GM21515 (cell line): Measurements from ENCODE around the gene KPNA6.
"Not testable (repeated sequence)": the region's sequence is repeated elsewhere in the genome, so short reads cannot be mapped to it uniquely, and the experiment has no call there.

Experiments
- ATAC-seq: cut with Tn5 transposase; IDR thresholded peaks from one replicate; pipeline ENCODE4 v1.9.1; 2021; ENCODE audit not compliant: unreplicated experiment

Gene KPNA6

GRCh38 chr1:32138965-32139364, 31.1 kb downstream of the KPNA6 start:
- ATAC-seq: no peak

DNA sequence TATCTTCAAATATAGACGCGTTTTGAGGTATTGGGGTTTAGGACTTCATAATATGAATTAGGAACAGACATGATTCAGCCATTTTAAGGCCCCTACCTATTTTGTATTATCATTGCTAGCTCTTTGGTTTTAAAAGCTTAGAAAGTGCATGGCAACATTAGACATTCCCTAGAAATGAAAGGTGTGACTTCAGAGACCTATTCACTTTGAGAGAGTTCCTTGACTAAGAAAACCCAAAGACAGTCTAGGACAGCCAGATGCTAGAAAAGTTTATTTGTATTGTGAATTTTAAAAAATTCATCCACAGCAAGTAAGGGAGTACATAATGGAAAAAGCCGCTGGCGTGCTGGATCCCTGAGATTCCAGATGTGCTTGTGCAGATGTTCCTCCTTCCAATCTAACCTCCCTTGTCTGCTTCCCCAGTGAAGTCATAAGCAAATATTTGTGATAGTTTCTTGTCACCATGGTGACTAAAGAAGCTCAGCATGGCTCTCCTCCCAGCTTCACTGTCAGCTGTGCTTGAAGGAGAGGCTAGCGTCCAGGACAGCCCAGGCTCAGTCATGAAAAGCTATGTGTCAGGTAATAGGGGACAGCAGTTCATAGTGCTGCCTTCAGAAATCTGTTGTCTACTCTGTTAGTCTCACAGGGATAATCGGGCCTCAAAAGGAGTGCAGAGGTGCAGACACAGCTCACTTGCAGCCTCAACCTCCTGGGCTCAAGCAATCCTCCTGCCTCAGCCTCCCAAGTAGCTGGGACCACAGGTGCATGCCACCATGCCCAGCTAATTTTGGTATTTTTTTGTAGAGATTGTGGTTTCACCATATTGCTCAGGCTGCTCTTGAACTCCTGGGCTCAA, 34.8 kb downstream of the KPNA6 start:
- ATAC-seq: no peak

DNA sequence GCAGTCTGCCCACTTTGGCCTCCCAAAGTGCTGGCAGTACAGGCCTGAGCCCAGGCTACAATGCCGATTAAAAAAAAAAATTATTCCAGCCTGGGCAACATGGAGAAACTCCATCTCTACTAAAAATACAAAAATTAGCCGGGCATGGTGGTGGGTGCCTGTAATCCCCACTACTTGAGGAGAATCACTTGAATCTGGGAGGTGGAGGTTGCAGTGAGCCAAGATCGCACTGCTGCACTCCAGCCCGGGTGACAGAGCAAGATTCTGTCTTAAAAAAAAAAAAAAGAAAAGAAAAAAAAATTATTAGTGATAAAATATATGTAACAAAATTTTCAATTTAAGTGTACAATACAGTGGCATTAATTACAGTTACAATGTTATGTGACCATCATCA, 35.4 kb downstream of the KPNA6 start:
- not testable (repeated sequence) for ATAC-seq

DNA sequence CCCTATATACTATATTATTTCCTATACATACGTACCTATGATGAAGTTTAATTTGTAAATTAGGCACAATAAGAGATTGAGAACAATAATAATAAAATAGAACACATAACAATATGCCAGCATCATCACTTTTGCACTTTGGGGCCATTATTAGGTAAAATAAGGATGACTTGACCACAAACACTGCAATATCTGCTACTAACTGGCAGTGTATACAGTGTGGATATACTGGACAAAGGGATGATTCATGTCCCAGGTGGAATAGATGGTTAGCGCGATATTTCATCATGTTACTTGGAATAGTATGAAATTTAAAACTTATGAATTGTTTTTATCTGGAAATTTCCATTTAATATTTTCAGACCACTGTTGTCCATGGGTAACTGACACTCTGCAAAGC, 36.2 kb downstream of the KPNA6 start:
- ATAC-seq: no peak

DNA sequence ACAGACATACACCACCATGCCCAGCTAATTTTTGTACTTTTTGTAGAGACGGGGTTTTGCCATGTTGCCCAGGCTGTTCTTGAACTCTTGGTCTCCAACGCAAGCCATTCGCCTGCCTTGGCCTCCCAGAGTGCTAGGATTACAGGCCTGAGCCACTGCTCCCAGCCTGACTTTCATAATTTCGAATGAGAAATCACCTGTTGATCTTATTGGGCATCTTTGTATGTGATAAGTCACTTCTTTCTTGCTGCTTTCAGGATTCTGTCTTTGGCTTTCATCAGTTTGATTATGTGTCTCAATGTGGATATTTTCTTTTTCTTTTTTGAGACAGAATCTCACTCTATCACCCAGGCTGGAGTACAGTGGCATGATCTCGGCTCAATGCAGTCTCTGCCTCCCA, 39.9 kb downstream of the KPNA6 start:
- ATAC-seq: not testable (repeated sequence)

DNA sequence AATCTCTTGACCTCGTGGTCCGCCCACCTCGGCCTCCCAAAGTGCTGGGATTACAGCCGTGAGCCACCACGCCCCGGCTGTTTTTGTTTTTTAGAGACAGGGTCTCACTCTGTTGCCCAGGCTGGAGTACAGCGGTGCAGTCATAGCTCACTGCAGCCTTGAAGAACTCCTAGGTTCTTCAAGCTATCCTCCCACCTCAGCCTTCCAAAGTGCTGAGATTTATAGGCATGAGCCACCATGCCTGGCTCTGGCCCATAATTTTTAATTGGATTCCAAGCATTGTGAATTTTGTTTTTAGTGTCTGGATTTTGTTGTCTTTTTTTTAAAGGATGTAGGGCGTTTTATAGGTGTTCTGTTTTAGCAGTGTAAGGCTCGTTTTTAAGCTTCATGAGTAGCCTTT, 43.0 kb downstream of the KPNA6 start:
- ATAC-seq: no peak

- ATAC-seq: no peak
These were observed 43.5 kb downstream of the KPNA6 start for GRCh38 chr1:32151319-32151787.

GRCh38 chr1:32159189-32159588, 51.3 kb downstream of the KPNA6 start:
- no peak for ATAC-seq

- ATAC-seq: no peak
These were observed 55.5 kb downstream of the KPNA6 start for GRCh38 chr1:32163405-32163804.

DNA sequence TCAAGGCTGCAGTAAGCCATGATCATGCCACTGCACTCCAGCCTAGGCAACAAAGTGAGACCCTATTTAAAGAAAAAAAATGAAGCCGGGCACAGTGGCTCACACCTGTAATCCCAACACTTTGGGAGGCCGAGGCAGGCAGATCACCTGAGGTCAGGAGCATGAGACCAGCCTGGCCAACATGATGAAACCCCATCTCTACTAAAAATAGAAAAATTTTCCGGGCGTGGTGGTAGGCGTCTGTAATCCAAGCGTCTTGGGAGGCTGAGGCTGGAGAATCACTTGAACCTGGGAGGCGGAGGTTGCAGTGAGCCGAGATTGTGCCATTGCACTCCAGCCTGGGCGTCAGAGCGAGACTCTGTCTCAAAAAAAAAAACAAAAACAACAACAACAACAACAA, 57.8 kb downstream of the KPNA6 start:
- not testable (repeated sequence) for ATAC-seq

GRCh38 chr1:32170991-32171390, 63.1 kb downstream of the KPNA6 start:
- ATAC-seq: no peak

- ATAC-seq: no peak
These were observed 64.9 kb downstream of the KPNA6 start for GRCh38 chr1:32172621-32173245.

DNA sequence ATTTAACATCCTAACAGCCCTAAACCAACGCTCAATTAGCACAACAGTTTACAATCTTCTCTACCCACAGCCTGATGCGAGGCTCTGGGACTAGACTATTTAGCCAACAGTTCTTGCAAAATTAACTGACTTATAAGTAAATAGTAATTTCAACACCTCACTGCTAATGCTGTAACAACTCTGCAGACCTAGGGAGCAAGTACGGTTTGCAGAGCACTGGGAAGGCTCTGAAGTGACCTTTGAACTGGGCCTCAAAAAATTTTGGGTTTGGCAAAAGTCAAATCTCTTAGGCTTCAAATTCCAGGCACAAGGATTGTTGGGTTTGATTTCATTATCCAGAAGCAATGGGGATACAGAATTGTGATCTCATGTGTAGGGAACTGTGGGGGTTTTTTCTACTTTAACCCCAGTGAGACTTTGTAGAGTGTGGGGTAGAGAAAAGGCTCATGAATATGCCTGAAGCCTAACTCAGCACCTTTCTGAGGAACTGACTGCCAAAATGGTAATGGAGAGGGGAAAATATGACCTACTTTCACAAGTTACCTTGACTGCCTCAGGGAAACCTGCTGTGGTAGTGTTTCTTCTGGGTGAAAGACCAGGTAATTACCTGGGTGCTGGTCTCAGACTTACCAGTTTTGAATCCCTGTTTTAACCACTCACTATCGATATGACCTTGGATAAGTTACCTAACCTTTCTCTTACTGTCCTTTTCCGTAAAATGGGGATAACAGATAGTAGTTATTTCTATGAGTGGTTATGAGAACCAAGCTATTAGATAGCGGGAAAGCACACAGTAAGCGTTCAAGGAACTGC, 70.7 kb downstream of the KPNA6 start:
- ATAC-seq: no peak

GRCh38 chr1:32179193-32179442, 71.3 kb downstream of the KPNA6 start:
- no peak for ATAC-seq

- peak; percentile 70 for ATAC-seq
These were observed 71.8 kb downstream of the KPNA6 start, which contains the start of gene TXLNA for GRCh38 chr1:32179443-32180185. TSS of gene TXLNA (plus strand) at chr1:32179675. CDS start at chr1:32180346, 671 bp downstream.

GRCh38 chr1:32180186-32181060, 72.6 kb downstream of the KPNA6 start:
- ATAC-seq: no peak

GRCh38 chr1:32181065-32181464, 73.2 kb downstream of the KPNA6 start:
- no peak for ATAC-seq

GRCh38 chr1:32181563-32181962, 73.7 kb downstream of the KPNA6 start:
- ATAC-seq: no peak

DNA sequence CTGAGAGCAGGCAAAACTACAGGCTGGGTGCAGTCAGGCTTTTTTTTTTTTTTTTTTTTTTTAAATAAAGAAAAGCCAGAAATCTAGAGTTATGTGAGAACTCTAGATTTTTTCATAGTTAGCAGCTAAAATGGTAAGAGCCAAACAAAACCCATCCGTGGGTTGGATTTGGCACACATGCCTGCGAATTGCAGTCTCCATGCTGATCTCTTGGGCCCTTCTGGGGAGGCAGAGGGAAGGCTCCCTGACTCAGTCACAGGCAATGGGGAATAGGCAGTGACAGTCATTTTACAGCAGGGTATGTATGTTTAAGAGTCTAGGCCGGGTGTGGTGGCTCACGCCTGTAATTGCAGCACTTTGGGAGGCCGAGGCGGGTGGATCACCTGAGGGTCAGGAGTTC, 74.2 kb downstream of the KPNA6 start:
- ATAC-seq: no peak

DNA sequence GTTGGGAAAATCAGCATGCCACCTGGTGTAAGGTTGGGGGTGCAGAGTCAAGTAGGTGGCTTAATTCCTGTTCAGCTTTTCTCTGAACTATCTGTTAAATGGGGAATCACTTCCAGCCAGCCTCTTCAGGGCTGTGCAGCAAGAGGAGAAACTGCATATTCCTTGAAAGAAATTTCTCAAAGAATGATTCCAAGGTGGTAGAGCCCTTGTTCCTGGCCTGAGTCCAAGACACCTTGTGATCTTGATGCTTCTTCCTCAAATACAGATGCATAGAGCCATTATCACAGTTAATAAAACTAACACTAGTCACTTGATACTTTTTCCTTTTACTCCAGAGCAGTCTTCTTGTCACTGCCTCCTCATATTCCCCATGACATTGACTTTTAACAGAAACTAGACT, 76.8 kb downstream of the KPNA6 start:
- ATAC-seq: no peak
